GM18502 (cell line): ENCODE measurements around the gene NTM.

Experiments used
- ATAC-seq: cut with Tn5 transposase; IDR thresholded peaks from one replicate; pipeline ENCODE4 v1.9.1; 2021; ENCODE audit warnings: mild to moderate bottlenecking; ENCODE audit not compliant: unreplicated experiment, poor library complexity

Gene NTM

GRCh38 chr11:132231656-132232347, 861.4 kb downstream of the NTM start:
- ATAC-seq: no peak

- no peak for ATAC-seq
These were observed 864.5 kb downstream of the NTM start for GRCh38 chr11:132234878-132235277.

- ATAC-seq: no peak
These were observed 867.4 kb downstream of the NTM start for GRCh38 chr11:132237781-132238180.

- no peak for ATAC-seq
These were observed 868.0 kb downstream of the NTM start for GRCh38 chr11:132238331-132238866.

GRCh38 chr11:132240374-132240773, 870.0 kb downstream of the NTM start:
- ATAC-seq: no peak

GRCh38 chr11:132242632-132243031, 872.2 kb downstream of the NTM start:
- ATAC-seq: no peak

GRCh38 chr11:132244846-132245245, 874.4 kb downstream of the NTM start:
- no peak for ATAC-seq

GRCh38 chr11:132245403-132246385, 875.3 kb downstream of the NTM start:
- no peak for ATAC-seq

- ATAC-seq: peak; percentile 39
These were observed 878.2 kb downstream of the NTM start for GRCh38 chr11:132248580-132248979.

- no peak for ATAC-seq
These were observed 878.8 kb downstream of the NTM start for GRCh38 chr11:132249256-132249655.

GRCh38 chr11:132251061-132251460, 880.6 kb downstream of the NTM start:
- ATAC-seq: no peak

- ATAC-seq: no peak
These were observed 883.3 kb downstream of the NTM start for GRCh38 chr11:132253469-132254264.

GRCh38 chr11:132254906-132255305, 884.5 kb downstream of the NTM start:
- no peak for ATAC-seq

GRCh38 chr11:132256528-132257279, 886.3 kb downstream of the NTM start:
- ATAC-seq: no peak

- ATAC-seq: no peak
These were observed 887.5 kb downstream of the NTM start for GRCh38 chr11:132257871-132258270.

GRCh38 chr11:132258875-132259274, 888.5 kb downstream of the NTM start:
- no peak for ATAC-seq

- no peak for ATAC-seq
These were observed 890.2 kb downstream of the NTM start for GRCh38 chr11:132260636-132261035.

GRCh38 chr11:132263241-132263640, 892.8 kb downstream of the NTM start:
- ATAC-seq: no peak

GRCh38 chr11:132263875-132264274, 893.5 kb downstream of the NTM start:
- no peak for ATAC-seq

- ATAC-seq: no peak
These were observed 894.2 kb downstream of the NTM start for GRCh38 chr11:132264616-132265015.
